GM19023 (cell line): ENCODE results near the gene AK1.
"Not testable (repeated sequence)": the region's sequence is repeated elsewhere in the genome, so short reads cannot be mapped to it uniquely, and the experiment has no call there.

Experiments
- ATAC-seq: cut with Tn5 transposase; IDR thresholded peaks from one replicate; pipeline ENCODE4 v1.9.1; 2021; ENCODE audit warnings: mild to moderate bottlenecking, moderate library complexity; ENCODE audit not compliant: unreplicated experiment

AK1 gene

GRCh38 chr9:127884976-127885490, 7.6 kb upstream of the AK1 start:
- no peak for ATAC-seq

- no peak for ATAC-seq
These were observed 7.0 kb upstream of the AK1 start for GRCh38 chr9:127884427-127884911.

- ATAC-seq = no peak
These were observed 6.5 kb upstream of the AK1 start for GRCh38 chr9:127883959-127884358.

- not testable (repeated sequence) for ATAC-seq
These were observed 4.2 kb upstream of the AK1 start for GRCh38 chr9:127881715-127882114.

- ATAC-seq = no peak
These were observed 2.7 kb upstream of the AK1 start for GRCh38 chr9:127880143-127880542.

GRCh38 chr9:127878652-127879390, 1.3 kb upstream of the AK1 start:
- no peak for ATAC-seq

- ATAC-seq = no peak
These were observed 651 bp upstream of the AK1 start for GRCh38 chr9:127878001-127878651.

- ATAC-seq = no peak
These were observed 512 bp downstream of the AK1 start for GRCh38 chr9:127876764-127877562.

GRCh38 chr9:127876026-127876763, 1.3 kb downstream of the AK1 start:
- ATAC-seq = no peak

- no peak for ATAC-seq
These were observed 2.0 kb downstream of the AK1 start for GRCh38 chr9:127875306-127875966.

- ATAC-seq = no peak
These were observed 2.9 kb downstream of the AK1 start for GRCh38 chr9:127874301-127875221.

GRCh38 chr9:127873886-127874285, 3.6 kb downstream of the AK1 start:
- ATAC-seq = no peak

GRCh38 chr9:127873223-127873691, 4.2 kb downstream of the AK1 start:
- ATAC-seq = no peak

- ATAC-seq = no peak
These were observed 4.9 kb downstream of the AK1 start for GRCh38 chr9:127872369-127873222.

- no peak for ATAC-seq
These were observed 5.9 kb downstream of the AK1 start for GRCh38 chr9:127871531-127871930.

- no peak for ATAC-seq
These were observed 6.6 kb downstream of the AK1 start for GRCh38 chr9:127870887-127871286.

GRCh38 chr9:127870153-127870491, 7.4 kb downstream of the AK1 start:
- ATAC-seq = not testable (repeated sequence)
